Hepatocyte (in vitro differentiated cells): ENCODE results near the gene PLEKHA7. TPM values are rescaled to one million over a fixed set of nuclear protein-coding genes. Genes with fewer than 3 reads are reported as not detected.

ENCODE experiments used
- DNase-seq: peaks from one replicate; pipeline ENCODE4 v3.0.0-alpha.2; 2016; ENCODE audit warnings: low spot score
- H2AFZ ChIP-seq: fragments of 200-600 bp; sonication (generic); 2 replicates; pipeline ENCODE4 v1.6.0; 2016; ENCODE audit warnings: antibody characterized with exemption, mild to moderate bottlenecking
- H3K27ac ChIP-seq: fragments of 200-600 bp; sonication (generic); 2 replicates; pipeline ENCODE4 v1.5.1; 2016; ENCODE audit warnings: mild to moderate bottlenecking
- H3K27me3 ChIP-seq: fragments of 200-600 bp; sonication (generic); 2 replicates; pipeline ENCODE4 v1.6.1; 2016
- H3K36me3 ChIP-seq: fragments of 200-600 bp; sonication (generic); replicated peaks from 2 replicates; pipeline ENCODE4 v1.5.1; 2016; ENCODE audit warnings: low read depth; ENCODE audit not compliant: insufficient read depth
- H3K4me1 ChIP-seq: fragments of 200-600 bp; sonication (generic); 2 replicates; pipeline ENCODE4 v1.5.1; 2016; ENCODE audit warnings: mild to moderate bottlenecking, moderate library complexity; ENCODE audit not compliant: insufficient read depth
- H3K4me2 ChIP-seq: fragments of 200-600 bp; sonication (generic); 2 replicates; pipeline ENCODE4 v1.6.0; 2016
- H3K4me3 ChIP-seq: fragments of 200-600 bp; sonication (generic); 2 replicates; pipeline ENCODE4 v1.5.1; 2016; ENCODE audit warnings: mild to moderate bottlenecking
- H3K79me2 ChIP-seq: fragments of 200-600 bp; sonication (generic); 2 replicates; pipeline ENCODE4 v1.6.0; 2017; ENCODE audit warnings: mild to moderate bottlenecking
- H3K9me2 ChIP-seq: fragments of 200-600 bp; sonication (generic); replicated peaks from 2 replicates; pipeline ENCODE4 v1.6.0; 2017; ENCODE audit warnings: mild to moderate bottlenecking; ENCODE audit not compliant: insufficient read depth
- H3K9me3 ChIP-seq: fragments of 200-600 bp; sonication (generic); 2 replicates; pipeline ENCODE4 v1.5.1; 2016; ENCODE audit warnings: low read depth, mild to moderate bottlenecking
- H4K20me1 ChIP-seq: fragments of 200-600 bp; sonication (generic); 2 replicates; pipeline ENCODE4 v1.6.0; 2016; ENCODE audit warnings: mild to moderate bottlenecking; ENCODE audit not compliant: insufficient read depth, poor library complexity, severe bottlenecking
- EZH2 ChIP-seq: fragments of 200-600 bp; sonication (generic); IDR thresholded peaks from 2 replicates; pipeline ENCODE4 v1.6.1; 2016; ENCODE audit warnings: antibody characterized with exemption, mild to moderate bottlenecking, borderline replicate concordance
- EZH2phosphoT487 ChIP-seq: fragments of 200-600 bp; sonication (generic); IDR thresholded peaks from one replicate; pipeline ENCODE4 v1.6.1; 2018; ENCODE audit warnings: antibody characterized with exemption, mild to moderate bottlenecking, low read depth, moderate library complexity; ENCODE audit not compliant: unreplicated experiment, severe bottlenecking
- WGBS: methylation state at CpG from one replicate; pipeline ENCODE4 v1.1.6; 2016; ENCODE audit warnings: low lambda C conversion rate; ENCODE audit errors: missing lambda C conversion rate; 5-methylcytosine and 5-hydroxymethylcytosine counted together
- polyA plus RNA-seq: library from polyadenylated mRNA; unstranded; fragments of >200 nt; fragmentation: Nextera tagmentation; extraction: Ambion mirVana; gene quantifications from 2 replicates; pipeline ENCODE4 v1.2.1, GENCODE V29; 2016
- total RNA-seq: library from RNA; depleted of rRNA; stranded (reverse); fragments of >200 nt; gene quantifications from 2 replicates; pipeline ENCODE4 v1.2.3, GENCODE V29; 2014
- TF ChIP-seq, protein P1 (sequence below): fragments of 200-600 bp; sonication (generic); IDR thresholded peaks from 2 replicates; pipeline ENCODE4 v1.5.1; 2016; ENCODE audit warnings: antibody characterized with exemption, mild to moderate bottlenecking; ENCODE audit not compliant: poor library complexity

Gene PLEKHA7
- total and polyA plus RNA-seq, 2 experiments from 2014 or later, result 16.7 to 35.6 TPM

DNA sequence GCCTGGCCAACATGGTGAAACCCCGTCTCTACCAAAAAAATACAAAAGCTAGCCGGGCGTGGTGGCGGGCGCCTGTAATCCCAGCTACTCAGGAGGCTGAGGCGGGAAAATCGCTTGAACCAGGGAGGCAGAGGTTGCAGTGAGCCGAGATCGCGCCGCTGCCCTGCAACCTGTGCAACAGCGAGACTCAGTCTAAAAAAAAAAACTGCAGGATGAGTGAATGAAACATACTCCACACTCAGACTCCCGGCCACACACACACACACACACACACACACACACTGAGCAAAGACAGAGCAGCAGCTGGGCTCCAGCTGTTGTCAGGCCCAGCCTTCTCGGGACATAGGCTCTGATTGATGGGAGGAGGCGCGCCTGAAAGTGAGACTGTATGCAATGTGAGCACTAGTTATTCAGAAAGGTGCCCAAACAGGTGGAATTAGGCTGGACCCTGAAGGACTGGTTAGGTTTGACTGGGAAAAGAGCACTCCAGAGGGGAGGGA lies 1.5 kb upstream of the PLEKHA7 start:
- H3K4me3 ChIP-seq, result no peak overlapping the region
- no peak for DNase-seq

DNA sequence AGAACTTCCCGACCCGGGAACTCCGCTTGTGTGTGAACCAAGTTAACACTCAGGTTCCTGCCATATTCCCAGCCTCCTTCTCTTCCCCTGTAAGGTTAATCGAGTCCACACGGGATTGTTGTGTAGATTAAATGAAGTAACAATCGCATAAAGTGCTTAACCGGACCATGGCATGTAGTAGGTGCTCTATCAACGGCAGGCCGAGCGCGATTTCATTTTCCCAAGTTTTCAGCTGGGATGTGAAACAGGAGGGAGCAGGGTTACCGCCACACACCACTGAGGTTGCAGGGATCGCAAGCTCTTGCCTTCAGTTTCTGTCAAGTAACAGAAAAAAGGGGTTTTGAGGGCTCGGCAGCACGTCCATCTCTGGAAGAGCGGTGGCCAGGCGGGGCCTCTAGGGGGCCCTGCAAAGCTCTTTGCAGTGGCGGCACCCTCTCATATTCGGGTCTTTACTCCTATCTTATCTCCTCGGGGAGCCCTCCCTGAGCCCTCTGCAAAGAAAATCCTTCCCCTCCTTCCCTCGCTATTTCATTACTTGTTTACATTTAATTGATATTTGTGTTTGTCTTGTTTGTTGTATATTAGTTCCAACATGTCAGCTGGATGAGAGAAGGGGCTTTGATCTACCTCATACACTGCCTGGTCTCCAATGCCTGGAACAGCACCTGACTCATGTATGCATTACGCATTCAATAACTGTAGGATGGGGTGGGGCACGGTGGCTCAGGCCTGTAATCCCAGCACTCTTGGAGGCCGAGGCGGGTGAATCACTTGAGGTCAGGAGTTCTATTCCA lies 816 bp upstream of the PLEKHA7 start:
- Histone ChIP-seq H4K20me1 (no peaks in the 10 kb centered on the region), H3K79me2 (peaks cover 35% of the 10 kb centered on the region), H3K9me3 (no peaks in the 10 kb centered on the region), H3K9me2 (no peaks in the 10 kb centered on the region), H3K4me1 (peaks cover 9% of the 10 kb centered on the region), H2AFZ (peak overlapping the region; percentile 71), H3K27me3 (peaks cover 2% of the 10 kb centered on the region), H3K4me3 (peak overlapping the region; percentile 31), H3K4me2 (peak overlapping the region; percentile 97), H3K36me3 (no peaks in the 10 kb centered on the region), H3K27ac (peak overlapping the region; percentile 94)
- DNase-seq, result peak; percentile 72
- TF ChIP-seq, protein P1, sequence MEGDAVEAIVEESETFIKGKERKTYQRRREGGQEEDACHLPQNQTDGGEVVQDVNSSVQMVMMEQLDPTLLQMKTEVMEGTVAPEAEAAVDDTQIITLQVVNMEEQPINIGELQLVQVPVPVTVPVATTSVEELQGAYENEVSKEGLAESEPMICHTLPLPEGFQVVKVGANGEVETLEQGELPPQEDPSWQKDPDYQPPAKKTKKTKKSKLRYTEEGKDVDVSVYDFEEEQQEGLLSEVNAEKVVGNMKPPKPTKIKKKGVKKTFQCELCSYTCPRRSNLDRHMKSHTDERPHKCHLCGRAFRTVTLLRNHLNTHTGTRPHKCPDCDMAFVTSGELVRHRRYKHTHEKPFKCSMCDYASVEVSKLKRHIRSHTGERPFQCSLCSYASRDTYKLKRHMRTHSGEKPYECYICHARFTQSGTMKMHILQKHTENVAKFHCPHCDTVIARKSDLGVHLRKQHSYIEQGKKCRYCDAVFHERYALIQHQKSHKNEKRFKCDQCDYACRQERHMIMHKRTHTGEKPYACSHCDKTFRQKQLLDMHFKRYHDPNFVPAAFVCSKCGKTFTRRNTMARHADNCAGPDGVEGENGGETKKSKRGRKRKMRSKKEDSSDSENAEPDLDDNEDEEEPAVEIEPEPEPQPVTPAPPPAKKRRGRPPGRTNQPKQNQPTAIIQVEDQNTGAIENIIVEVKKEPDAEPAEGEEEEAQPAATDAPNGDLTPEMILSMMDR, result peak; percentile 42
- TF ChIP-seq EZH2phosphoT487 (no peak), EZH2 (peak; percentile 58)
- 9% methylated on average over 25 of the region's 25 CpGs for WGBS

More for the DNA sequence above, 1.5 kb upstream of the PLEKHA7 start:
- WGBS, result 76% methylated on average over 16 of the region's 16 CpGs
- Histone ChIP-seq H3K9me2 (no peaks in the 10 kb centered on the region), H3K4me1 (peaks cover 9% of the 10 kb centered on the region), H3K36me3 (no peaks in the 10 kb centered on the region), H3K79me2 (peaks cover 29% of the 10 kb centered on the region), H4K20me1 (no peaks in the 10 kb centered on the region), H2AFZ (no peak overlapping the region), H3K27ac (peak overlapping the region; percentile 94), H3K4me2 (peak overlapping the region; percentile 97), H3K9me3 (no peaks in the 10 kb centered on the region), H3K27me3 (peaks cover 2% of the 10 kb centered on the region)
- no peak for TF ChIP-seq EZH2phosphoT487
- TF ChIP-seq, protein P1, result no peak
- no peak for TF ChIP-seq EZH2

DNA sequence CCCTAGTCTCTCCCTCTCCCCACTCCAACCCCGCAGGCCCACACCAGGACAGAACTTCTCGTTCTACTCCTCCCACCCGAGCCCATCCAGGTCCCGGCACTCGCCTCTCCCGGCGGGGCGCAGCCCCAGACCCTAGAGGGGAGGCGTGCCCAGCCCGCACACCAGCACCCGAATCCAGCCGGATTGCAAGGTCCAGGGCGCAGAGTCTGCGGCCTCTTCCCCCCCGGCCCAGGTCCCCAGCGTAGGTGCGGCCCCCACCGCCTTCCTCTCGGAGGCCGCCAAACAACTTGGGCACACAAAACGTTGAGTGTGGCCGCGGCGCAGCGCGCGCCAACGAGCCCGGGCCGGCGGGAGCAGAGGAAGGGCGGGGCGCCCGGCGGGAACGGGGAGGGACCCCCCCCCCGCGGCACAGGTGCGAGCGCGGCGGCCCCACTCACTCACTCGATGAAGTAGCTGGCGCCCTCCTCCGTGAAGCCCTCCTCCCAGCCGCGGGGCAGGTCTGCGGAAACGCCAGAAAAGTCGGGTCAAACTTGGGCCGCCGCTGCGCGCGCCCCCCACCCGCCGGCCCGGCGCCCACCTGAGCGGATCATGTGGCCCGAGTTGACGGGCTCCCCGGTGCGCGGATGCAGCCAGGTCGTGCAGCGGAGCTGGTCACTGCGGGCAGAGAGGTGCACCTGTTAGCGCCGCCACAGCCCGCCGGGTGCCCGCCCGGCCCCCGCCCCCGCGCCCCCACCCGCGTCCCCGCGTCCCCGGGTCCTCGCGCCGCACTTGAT lies 480 bp downstream of the PLEKHA7 start:
- peak; percentile 67 for DNase-seq
- Histone ChIP-seq H3K9me3 (no peaks in the 10 kb centered on the region), H3K4me2 (peak overlapping the region; percentile 97), H3K4me3 (peak overlapping the region; percentile 83), H3K9me2 (no peaks in the 10 kb centered on the region), H3K36me3 (no peaks in the 10 kb centered on the region), H4K20me1 (no peaks in the 10 kb centered on the region), H3K4me1 (peaks cover 9% of the 10 kb centered on the region), H3K27ac (peak overlapping the region; percentile 93), H3K79me2 (peaks cover 48% of the 10 kb centered on the region), H2AFZ (peak overlapping the region; percentile 38), H3K27me3 (peaks cover 2% of the 10 kb centered on the region)
- WGBS, result 1% methylated on average over 14 of the region's 85 CpGs
- no peak for TF ChIP-seq EZH2phosphoT487
- no peak for TF ChIP-seq EZH2
- TF ChIP-seq, protein P1, result no peak
